GM12878 (cell line): ENCODE results near the gene DEPDC1B. TPM values are rescaled to one million over a fixed set of nuclear protein-coding genes. Genes with fewer than 3 reads are reported as not detected.

Experiments used
- ATAC-seq: fragments of 200-7000 bp; cut with Tn5 transposase; 3 replicates; pipeline ENCODE4 v1.9.1; 2020; ENCODE audit warnings: mild to moderate bottlenecking, moderate library complexity
- BruUV-seq: library from RNA; stranded (reverse); fragments of 400-500 nt; replicated peaks from 2 replicates; lab custom pipeline; 2021; lab: Mats Ljungman, UMichigan
- CTCF ChIA-PET: fragments of 300-600 bp; sonication (Branson Sonifier 250); formaldehyde crosslinking; extraction: SDS; loops from one replicate; lab custom pipeline; 2021; ENCODE audit warnings: inconsistent platforms; lab: Yijun Ruan, JAX
- POLR2A ChIA-PET: fragments of 350-600 bp; formaldehyde crosslinking; extraction: SDS; loops from one replicate; lab custom pipeline; 2021; ENCODE audit warnings: inconsistent platforms; lab: Charles Lee
- RAD21 ChIA-PET: fragments of 300-600 bp; sonication (Branson Sonifier 250); formaldehyde crosslinking; loops from one replicate; lab custom pipeline; 2023; ENCODE audit warnings: antibody characterized with exemption; ENCODE audit not compliant: unreplicated experiment; lab: Charles Lee
- SMC1A ChIA-PET: fragments of 300-600 bp; sonication (Branson Sonifier 250); formaldehyde crosslinking; loops from one replicate; lab custom pipeline; 2023; ENCODE audit not compliant: unreplicated experiment, uncharacterized antibody; lab: Charles Lee
- DNase-seq: peaks from one replicate; pipeline ENCODE4 v3.0.0-alpha.2; 2011; ENCODE audit warnings: low read depth, low spot score
- FAIRE-seq: peaks from 3 replicates; lab custom pipeline; 2011; peaks lifted over from hg19 to GRCh38; lab: Jason Lieb, UNC
- H2AFZ ChIP-seq: 2 replicates; pipeline ENCODE4 v1.6.0; 2011; ENCODE audit warnings: low read depth, low read length, control low read depth; ENCODE audit not compliant: control insufficient read depth
- H3K27ac ChIP-seq: 2 replicates; pipeline ENCODE4 v1.5.1; 2011; ENCODE audit warnings: control low read depth; ENCODE audit not compliant: control insufficient read depth, insufficient read depth
- H3K27me3 ChIP-seq, 2 experiments: replicated peaks in 1 of 2; 2 replicates each; pipeline versions ENCODE4 v1.6.0 to v1.6.1; 2011; ENCODE audit warnings: low read length in 1 of 2; ENCODE audit not compliant: control insufficient read depth in 2 of 2, insufficient read depth in 2 of 2
- H3K36me3 ChIP-seq, 2 experiments: 2 replicates each; pipeline ENCODE4 v1.5.1; 2011; ENCODE audit warnings: low read length in 1 of 2; ENCODE audit not compliant: control insufficient read depth in 2 of 2, insufficient read depth in 2 of 2
- H3K4me1 ChIP-seq: 2 replicates; pipeline ENCODE4 v1.6.1; 2011; ENCODE audit warnings: mild to moderate bottlenecking, low read length, moderate library complexity, mixed read lengths; ENCODE audit not compliant: control insufficient read depth, insufficient read depth
- H3K4me2 ChIP-seq: 2 replicates; pipeline ENCODE4 v1.6.0; 2011; ENCODE audit warnings: control low read depth; ENCODE audit not compliant: control insufficient read depth, insufficient read depth
- H3K4me3 ChIP-seq: fragments of 200-600 bp; sonication (generic); 2 replicates; pipeline ENCODE4 v1.5.1; 2016
- H3K79me2 ChIP-seq: 2 replicates; pipeline ENCODE4 v1.6.0; 2011; ENCODE audit warnings: low read length; ENCODE audit not compliant: control insufficient read depth, insufficient read depth
- H3K9ac ChIP-seq: 2 replicates; pipeline ENCODE4 v1.8.0; 2011; ENCODE audit warnings: low read length, control low read depth, mixed read lengths; ENCODE audit not compliant: control insufficient read depth, insufficient read depth
- H3K9me3 ChIP-seq: replicated peaks from 3 replicates; pipeline ENCODE4 v1.5.1; 2011; ENCODE audit warnings: mild to moderate bottlenecking, low read length; ENCODE audit not compliant: control insufficient read depth, insufficient read depth
- H4K20me1 ChIP-seq: 2 replicates; pipeline ENCODE4 v1.6.0; 2011; ENCODE audit not compliant: control insufficient read depth, insufficient read depth
- BCLAF1 ChIP-seq: fragments of 450-650 bp; IDR thresholded peaks from 2 replicates; pipeline ENCODE4 v1.6.1; 2017; ENCODE audit warnings: antibody characterized with exemption, mild to moderate bottlenecking, moderate library complexity
- IKZF2 ChIP-seq, 2 experiments: fragments of 450-650 bp; IDR thresholded peaks; 2 replicates each; pipeline ENCODE4 v1.6.1; 2017; ENCODE audit warnings: mild to moderate bottlenecking in 2 of 2, moderate library complexity in 2 of 2
- NFYA ChIP-seq: IDR thresholded peaks from 2 replicates; pipeline ENCODE4 v1.6.1; 2011; ENCODE audit warnings: low read depth, mild to moderate bottlenecking, low read length, improper control_type of control experiment, borderline replicate concordance
- NR2C2 ChIP-seq: IDR thresholded peaks from 2 replicates; pipeline ENCODE4 v1.6.1; 2011; ENCODE audit warnings: borderline replicate concordance, low read depth; ENCODE audit not compliant: control insufficient read depth, insufficient read length
- REST ChIP-seq: IDR thresholded peaks from 2 replicates; pipeline ENCODE4 v1.6.1; 2012; ENCODE audit warnings: mild to moderate bottlenecking, low read depth, low read length
- SMAD1 ChIP-seq: fragments of 450-650 bp; IDR thresholded peaks from 2 replicates; pipeline ENCODE4 v1.6.1; 2018; ENCODE audit warnings: mild to moderate bottlenecking, low read depth; ENCODE audit not compliant: partially characterized antibody
- SPI1 ChIP-seq: IDR thresholded peaks from 2 replicates; pipeline ENCODE4 v1.6.1; 2011; ENCODE audit warnings: low read depth, mild to moderate bottlenecking, low read length, moderate library complexity, borderline replicate concordance; ENCODE audit not compliant: insufficient read depth
- SUZ12 ChIP-seq: fragments of 200-600 bp; sonication (generic); IDR thresholded peaks from one replicate; pipeline ENCODE4 v1.6.1; 2018; ENCODE audit warnings: antibody characterized with exemption, mild to moderate bottlenecking; ENCODE audit not compliant: unreplicated experiment
- TARDBP ChIP-seq: IDR thresholded peaks from 2 replicates; pipeline ENCODE4 v1.6.1; 2016; ENCODE audit warnings: borderline replicate concordance
- ZBED1 ChIP-seq: IDR thresholded peaks from 2 replicates; pipeline ENCODE4 v1.6.1; 2016; ENCODE audit warnings: borderline replicate concordance
- ZBTB40 ChIP-seq: fragments of 450-650 bp; IDR thresholded peaks from 2 replicates; pipeline ENCODE4 v1.6.1; 2016; ENCODE audit warnings: mild to moderate bottlenecking, moderate library complexity, borderline replicate concordance
- ZNF217 ChIP-seq: fragments of 450-650 bp; IDR thresholded peaks from 2 replicates; pipeline ENCODE4 v1.6.1; 2017; ENCODE audit warnings: antibody characterized with exemption, mild to moderate bottlenecking
- WGBS: methylation state at CpG from one replicate; pipeline ENCODE4 v1.1.6; 2016; ENCODE audit warnings: low lambda C conversion rate; ENCODE audit not compliant: insufficient replicate concordance, insufficient coverage; ENCODE audit errors: missing lambda C conversion rate; 5-methylcytosine and 5-hydroxymethylcytosine counted together
- in situ Hi-C: fragments of 300-500 bp; cut with MboI; formaldehyde crosslinking; loops from 9 replicates; pipeline ENCODE4 v1.14.3; 2018; ENCODE audit warnings: mixed read lengths
- intact Hi-C: fragments of 100-400 bp; cut with micrococcal nuclease; formaldehyde crosslinking; loops from one replicate; pipeline ENCODE4 v1.14.2; 2022; ENCODE audit not compliant: unreplicated experiment
- polyA plus RNA-seq, 11 experiments: library from polyadenylated mRNA; depleted of rRNA in 4 of 11; unstranded in 6 of 11; stranded (reverse) in 5 of 11; fragments of >200 nt; fragmentation: Nextera tagmentation in 4 of 11; fragmentation: Illumina TruSeq in 1 of 11; extraction: Ambion mirVana in 4 of 11; extraction: Trizol in 1 of 11; gene quantifications; 1 replicate in 1 of 11; 2 replicates in 10 of 11; pipeline versions ENCODE4 v1.2.1 to v1.2.3, GENCODE V29; 2011 to 2016; ENCODE audit warnings: inconsistent platforms in 2 of 11, missing spikeins in 2 of 11, low read depth in 1 of 11
- total RNA-seq, 4 experiments: library from RNA; depleted of rRNA in 3 of 4; stranded (reverse); fragments of >200 nt in 3 of 4; fragmentation: Illumina TruSeq in 1 of 4; extraction: Trizol in 1 of 4; gene quantifications; 2 replicates each; pipeline versions ENCODE4 v1.2.1 to v1.2.3, GENCODE V29; 2013 to 2021

Gene DEPDC1B
- total and polyA plus RNA-seq, 10 of the 15 experiments (the other 5 are each of a cell fraction or from before 2014, with no cell fraction given): 29.7 to 56.5 (median 35.5) TPM

GRCh38 chr5:60648175-60648574, 51.8 kb downstream of the DEPDC1B start (continued):
- TF ChIP-seq SUZ12: no peak

- RAD21 ChIA-PET: no interaction called here
- FAIRE-seq (no peak), ATAC-seq (no peak), DNase-seq (no peak)
- H3K4me2 ChIP-seq: no peak overlapping the region
- H3K9ac ChIP-seq: no peak overlapping the region
- 100% methylated on average over 1 of the region's 1 CpG for WGBS
- intact Hi-C loops: no loop called here
- H3K4me1 ChIP-seq: no peaks in the 10 kb centered on the region
- H3K79me2 ChIP-seq: no peaks in the 10 kb centered on the region
- H4K20me1 ChIP-seq: no peaks in the 10 kb centered on the region
- no TSS peak for BruUV-seq
- no peaks in the 10 kb centered on the region for H3K27me3 ChIP-seq
- in situ Hi-C loops: no loop called here
- no peak overlapping the region for H3K27ac ChIP-seq
- no peak overlapping the region for H2AFZ ChIP-seq
- H3K36me3 ChIP-seq: peaks cover 0 to 2% of the 10 kb centered on the region in 2 experiments; a peak in 1 of 4 replicates
- no peaks in the 10 kb centered on the region for H3K9me3 ChIP-seq
- POLR2A ChIA-PET: no interaction called here
- CTCF ChIA-PET: interaction anchor here (1.1 to 1.4 kb wide), 2 partner anchors 28 to 830 kb away, joined by 4 read pairs; no protein-coding TSS in a partner anchor
- no peak overlapping the region for H3K4me3 ChIP-seq
- SMC1A ChIA-PET: interaction anchor here (0.7 kb wide), 1 partner anchor 518 kb away, joined by 3 read pairs; no protein-coding TSS in a partner anchor
- TF ChIP-seq NFYA (no peak), SPI1 (no peak), SMAD1 (no peak), NR2C2 (no peak), IKZF2 (IDR thresholded peaks at IDR 0.05) (no peak), REST (no peak), ZNF217 (no peak), ZBTB40 (no peak), TARDBP (no peak), ZBED1 (no peak), BCLAF1 (no peak)
These were observed 59.1 kb downstream of the DEPDC1B start for GRCh38 chr5:60640901-60641300.
